TTC549 (cell line): Measurements from ENCODE around the gene WNT4.

ENCODE experiments used
- FAIRE-seq: peaks from 2 replicates; lab custom pipeline; 2012; peaks lifted over from hg19 to GRCh38; lab: Jason Lieb, UNC

The WNT4 gene

GRCh38 chr1:22143065-22144033 lies at the start of gene WNT4:
Gene WNT4 (minus strand): TSS chr1:22143097. CDS start chr1:22142922, 175 bp downstream.
- no peak for FAIRE-seq

GRCh38 chr1:22190731-22191130 lies 47.8 kb upstream of the WNT4 start:
- FAIRE-seq, result no peak

- FAIRE-seq, result no peak
Observed at GRCh38 chr1:22190251-22190650, 47.4 kb upstream of the WNT4 start.

GRCh38 chr1:22189619-22190018 lies 46.7 kb upstream of the WNT4 start:
- no peak for FAIRE-seq

DNA sequence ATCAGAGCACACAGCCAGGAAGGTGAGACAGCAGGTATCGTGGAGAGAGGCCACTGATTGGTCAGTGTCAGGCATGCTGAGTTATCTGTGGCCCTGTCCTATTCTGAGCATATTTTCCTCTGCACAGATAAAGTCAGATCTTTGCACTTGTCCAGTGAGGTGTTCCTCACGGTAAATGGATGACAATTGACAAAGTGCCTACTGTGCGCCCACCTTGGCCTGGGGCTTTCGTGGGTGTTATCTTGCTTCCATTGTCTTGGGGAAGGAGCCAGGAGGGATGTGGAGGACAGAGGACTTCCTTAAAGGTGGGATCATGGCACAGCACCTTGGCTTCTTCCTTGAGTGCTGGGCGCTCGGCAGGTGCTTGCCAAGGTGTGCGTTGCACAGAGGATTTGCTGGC lies 46.0 kb upstream of the WNT4 start:
- no peak for FAIRE-seq

- no peak for FAIRE-seq
Observed at GRCh38 chr1:22188436-22188835, 45.5 kb upstream of the WNT4 start.

- FAIRE-seq, result no peak
Observed at GRCh38 chr1:22186311-22186710, 43.4 kb upstream of the WNT4 start.

DNA sequence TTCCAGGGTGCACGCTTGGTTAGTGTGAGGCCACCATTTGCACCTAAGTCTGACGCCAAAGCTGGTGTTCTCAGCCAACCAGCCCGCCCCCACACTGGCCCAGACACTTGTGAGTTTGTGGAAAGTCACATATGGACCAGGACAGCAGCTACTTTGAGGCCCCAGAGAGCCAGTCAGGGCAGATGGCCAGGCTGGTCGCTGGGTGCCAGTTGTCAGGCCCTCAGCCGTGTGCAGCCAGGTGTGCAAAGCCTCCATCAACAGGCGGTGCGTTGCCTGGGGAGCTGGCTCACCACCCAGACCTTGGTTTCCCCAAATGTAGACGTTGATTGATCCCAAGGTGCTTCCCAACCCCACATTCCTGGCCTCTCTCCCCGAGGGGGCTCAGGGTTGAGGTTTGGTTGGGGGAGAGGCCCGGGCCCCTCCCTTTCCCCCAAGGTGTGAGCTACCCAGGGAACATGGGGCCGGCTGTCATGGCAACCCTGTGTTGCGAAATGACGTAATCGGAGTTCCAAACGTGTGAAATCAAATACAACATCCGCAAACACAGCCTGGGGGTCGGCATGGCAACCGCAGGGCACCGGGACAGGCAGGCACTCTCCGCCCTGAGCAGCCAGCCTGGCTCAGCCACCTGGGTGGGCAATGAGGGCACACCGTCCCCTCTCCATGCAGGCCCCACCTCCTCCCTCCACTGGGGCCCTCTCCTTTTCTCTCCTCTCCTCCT lies 42.2 kb upstream of the WNT4 start:
- no peak for FAIRE-seq

- no peak for FAIRE-seq
Observed at GRCh38 chr1:22184454-22184853, 41.6 kb upstream of the WNT4 start.

DNA sequence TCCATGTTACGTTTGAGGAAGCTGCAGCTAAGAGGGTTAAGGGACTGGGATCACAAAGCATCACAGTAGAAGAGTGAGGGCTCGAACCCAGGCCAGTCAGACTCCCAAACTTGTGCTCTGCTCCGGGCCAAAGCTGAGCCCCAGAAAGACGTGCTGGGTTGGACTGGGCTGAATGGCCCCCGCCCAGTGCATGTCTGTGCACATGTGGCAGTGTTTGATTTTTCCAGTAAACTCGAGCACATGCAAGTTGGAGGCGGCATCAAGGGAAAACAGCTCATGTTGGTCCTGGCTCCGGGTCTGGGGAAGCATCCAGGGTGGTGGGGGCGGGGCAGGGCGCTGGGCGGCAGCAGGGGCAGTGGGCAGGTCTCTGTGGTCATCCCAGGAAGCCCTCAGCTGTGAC lies 39.8 kb upstream of the WNT4 start:
- no peak for FAIRE-seq

DNA sequence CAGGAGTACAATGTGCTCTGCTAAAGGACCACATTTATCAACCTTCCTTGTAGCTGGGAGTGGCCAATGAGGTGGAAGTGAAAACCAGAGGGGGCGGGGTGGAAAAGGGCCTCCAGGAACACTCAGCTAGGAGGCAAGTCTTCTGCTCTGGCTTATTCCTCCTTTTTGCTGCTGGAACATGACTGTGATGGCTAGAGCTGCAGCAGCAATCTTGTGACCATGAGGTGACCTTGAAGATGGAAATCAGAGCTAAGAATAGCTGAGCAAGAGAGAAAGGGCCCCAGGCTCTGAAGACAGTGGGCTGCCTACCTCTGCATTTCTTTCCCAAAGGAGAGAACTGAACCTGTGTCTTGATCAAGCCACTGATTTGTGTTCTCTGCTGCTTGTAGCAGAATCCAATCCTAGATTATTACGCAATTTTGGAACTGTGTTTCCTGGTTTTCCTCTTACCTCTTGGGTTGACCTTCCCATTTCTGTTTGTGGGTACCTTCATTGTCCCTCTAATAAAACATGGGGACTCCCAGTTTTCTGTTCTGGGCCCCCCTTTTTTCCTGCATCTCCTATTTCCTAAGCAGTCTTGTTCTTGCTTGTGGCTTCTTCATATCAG lies 36.4 kb upstream of the WNT4 start:
- FAIRE-seq, result no peak

DNA sequence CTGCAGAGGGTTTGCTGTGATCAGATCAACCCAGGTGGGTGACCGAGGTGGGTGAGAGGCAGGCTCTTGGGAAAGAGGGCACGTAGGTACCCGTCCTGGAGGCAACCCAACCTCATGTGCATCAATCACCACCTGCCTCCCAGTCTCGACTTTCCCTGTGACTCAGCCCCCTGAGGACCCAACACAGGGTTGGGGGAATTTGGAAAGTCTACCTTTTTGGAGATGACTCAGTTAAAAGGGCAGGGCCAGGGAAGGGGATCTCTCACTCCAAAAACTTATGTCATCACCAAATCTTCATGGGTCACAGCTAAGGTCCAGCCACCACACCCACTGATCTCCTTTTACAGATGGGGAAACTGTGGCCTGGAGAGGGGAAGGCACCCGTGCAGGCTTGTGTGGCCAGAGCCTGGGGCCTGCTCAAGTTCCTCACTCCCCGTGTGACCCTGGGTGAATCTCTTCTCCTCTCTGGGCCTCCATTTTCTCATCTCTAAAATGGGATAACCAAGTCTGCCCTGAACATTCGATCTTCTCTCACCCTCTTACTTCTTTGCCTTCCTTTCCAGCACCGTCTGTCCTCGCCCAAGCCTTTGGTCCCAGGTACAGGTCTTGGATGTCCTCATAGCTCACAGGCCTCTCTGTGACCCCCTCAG lies 34.6 kb upstream of the WNT4 start:
- no peak for FAIRE-seq

DNA sequence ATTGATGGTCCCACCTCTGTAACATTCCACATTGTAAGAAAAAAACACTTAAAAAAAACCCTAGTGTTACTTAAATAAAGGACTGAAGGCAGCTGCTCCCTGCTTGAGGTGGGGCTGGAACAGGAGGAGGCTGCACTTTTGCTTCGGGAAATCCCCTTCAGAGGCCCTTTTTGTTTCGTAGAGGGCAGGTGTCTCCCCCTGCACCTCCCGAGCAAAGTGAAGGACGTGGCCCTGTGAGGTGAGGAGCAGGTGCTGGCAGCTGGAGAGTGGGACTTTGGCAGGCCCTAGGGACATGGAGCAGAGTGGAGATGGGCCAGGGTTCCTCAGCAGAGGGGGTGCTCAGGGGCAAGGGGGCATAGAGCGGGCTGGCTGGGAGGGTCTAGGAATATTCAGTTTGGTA lies 33.4 kb upstream of the WNT4 start:
- FAIRE-seq, result no peak

GRCh38 chr1:22174446-22175220 lies 31.7 kb upstream of the WNT4 start:
- FAIRE-seq, result no peak

DNA sequence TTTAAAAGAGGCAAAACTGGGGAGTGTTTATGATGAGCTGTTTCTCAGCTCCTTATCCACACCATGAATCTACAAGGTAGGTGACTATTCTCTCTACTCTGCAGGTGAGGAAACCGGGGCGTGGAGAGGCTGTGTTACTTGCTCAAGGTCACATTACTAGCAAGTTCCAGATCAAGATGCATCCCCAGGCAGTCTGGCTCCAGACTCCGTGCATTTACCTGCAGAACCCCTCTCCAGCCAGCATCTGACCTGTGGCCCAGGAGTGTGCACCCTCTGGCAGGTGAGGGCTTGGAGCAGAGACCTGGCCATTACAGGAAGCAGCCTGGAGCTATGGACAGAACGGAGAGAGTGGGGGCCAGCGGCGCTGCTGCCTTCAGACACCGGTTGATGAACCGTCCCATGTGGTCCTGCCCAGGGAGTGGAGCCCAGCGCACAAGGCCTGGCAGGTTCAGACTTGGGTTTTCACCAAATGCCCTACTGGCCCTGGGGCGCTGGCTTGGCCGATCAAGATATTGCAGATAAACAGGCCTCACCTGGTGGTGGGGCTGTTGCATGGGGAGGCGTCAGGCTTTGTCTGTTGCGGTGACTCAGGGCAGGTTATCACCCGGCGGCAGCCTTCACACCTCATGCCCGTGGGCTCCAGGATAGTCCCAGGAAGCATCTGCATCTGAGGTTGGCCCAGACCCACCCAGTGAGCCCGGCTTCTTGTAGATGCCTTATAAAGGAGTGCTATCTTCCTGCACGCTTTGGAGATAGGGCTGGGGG lies 29.2 kb upstream of the WNT4 start:
- no peak for FAIRE-seq

GRCh38 chr1:22169816-22170215 lies 26.9 kb upstream of the WNT4 start:
- no peak for FAIRE-seq

- no peak for FAIRE-seq
Observed at GRCh38 chr1:22168412-22168973, 25.6 kb upstream of the WNT4 start.

DNA sequence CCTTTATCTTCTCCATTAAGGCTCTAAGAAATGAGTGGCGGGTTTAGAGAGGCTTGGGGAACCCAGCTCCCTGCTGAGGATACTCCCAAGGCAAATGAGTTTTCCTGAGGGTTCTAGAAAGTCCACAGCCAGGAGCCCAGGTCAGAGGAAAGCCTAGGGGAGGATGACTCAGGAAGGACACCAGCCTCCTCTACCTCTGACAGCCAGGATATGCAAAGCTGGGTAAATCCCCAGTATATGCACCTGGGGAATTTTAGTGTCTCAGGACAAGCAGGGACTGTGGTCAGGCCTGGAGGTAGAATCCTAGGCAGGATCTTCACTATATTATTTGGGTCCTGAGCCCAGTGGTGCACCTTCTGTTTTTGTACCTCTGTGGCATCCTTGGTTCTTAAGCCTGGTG lies 23.5 kb upstream of the WNT4 start:
- FAIRE-seq, result no peak

DNA sequence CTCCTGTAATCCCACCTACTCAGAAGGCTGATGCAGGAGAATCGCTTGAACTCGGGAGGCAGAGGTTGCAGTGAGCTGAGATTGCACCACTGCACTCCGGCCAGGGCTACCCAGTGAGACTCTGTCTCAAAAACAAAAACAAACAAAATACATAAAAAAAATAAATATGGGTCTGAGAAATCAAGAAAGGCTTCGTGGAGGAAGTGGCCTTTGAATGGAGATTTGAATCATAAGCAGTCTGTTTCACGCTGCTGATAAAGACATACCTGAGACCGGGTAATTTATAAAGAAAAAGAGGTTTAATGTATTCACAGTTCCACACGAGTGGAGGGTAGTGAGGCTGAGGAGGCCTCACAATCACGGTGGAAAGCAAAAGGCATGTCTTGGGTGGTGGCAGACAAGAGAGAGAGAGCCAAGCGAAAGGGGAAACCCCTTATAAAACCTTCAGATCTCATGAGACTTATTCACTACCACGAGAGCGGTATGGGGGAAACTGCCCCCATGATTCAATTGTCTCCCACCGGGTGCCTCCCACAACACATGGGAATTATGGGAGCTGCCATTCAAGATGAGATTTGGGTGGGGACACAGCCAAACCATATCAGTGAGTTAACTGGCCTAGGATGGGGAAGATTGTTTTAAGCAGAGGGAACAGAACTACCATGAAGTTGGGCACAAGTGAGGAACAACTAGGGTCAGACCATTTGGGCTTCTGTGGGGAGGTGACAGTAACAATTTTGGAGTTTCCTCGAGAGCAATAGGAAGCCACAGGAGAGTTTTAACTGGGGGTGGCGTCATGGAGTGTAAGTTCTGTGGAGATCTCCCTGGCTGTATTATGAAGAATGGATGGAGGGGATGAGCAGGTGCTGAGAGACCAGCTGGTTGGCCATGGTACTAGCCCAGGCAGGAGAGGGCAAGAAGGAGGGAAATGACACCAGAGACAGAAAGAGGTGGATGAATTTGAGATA lies 22.2 kb upstream of the WNT4 start:
- FAIRE-seq, result no peak
